HG03457 (cell line): ENCODE results near the gene PDXK.
A peak's percentile ranks its signal among the peaks of the same experiment; 100 is the strongest.

ENCODE experiments used
- ATAC-seq: cut with Tn5 transposase; IDR thresholded peaks from one replicate; pipeline ENCODE4 v1.9.1; 2021; ENCODE audit warnings: moderate number of reproducible peaks; ENCODE audit not compliant: unreplicated experiment

Gene PDXK

DNA sequence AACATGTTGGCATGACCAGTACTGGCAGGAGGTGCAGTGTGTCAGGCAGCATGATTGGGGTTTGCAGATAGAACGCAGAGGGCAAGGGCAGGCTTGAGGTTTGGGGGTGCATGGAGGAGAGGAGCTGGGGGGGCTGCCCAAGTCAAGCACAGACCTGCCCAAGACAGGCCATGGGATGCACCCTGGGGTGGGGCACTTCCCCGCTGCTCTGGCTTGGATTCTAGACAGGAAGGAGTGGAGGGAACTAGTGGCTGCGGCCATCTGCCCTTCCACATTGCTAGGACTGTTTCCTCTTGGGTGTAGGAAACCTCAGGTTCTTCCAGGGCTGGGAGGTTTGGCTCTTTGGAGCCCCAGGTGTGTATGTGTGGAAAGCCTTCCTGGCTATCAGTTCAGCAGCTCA is 3.0 kb downstream of the PDXK start:
- no peak for ATAC-seq

DNA sequence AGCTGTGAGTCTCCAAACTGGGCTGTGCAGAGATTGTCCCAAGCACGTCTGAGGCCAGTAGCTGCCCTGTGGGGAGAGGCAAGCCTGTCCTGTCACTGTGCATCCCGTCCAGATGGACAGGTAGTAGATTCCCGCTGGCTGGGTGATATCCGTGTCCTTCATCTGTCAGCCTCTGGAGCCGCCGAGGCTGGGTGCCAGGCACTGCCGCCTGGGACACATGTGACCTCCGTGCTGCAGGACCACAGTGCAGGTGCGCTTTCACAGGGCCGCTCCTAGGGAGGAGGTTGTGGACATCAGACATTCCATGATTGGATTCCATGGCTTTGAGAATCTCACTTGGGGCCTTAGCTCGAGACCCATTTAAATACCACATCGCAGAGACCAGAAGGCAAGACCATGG is 4.7 kb downstream of the PDXK start:
- no peak for ATAC-seq

DNA sequence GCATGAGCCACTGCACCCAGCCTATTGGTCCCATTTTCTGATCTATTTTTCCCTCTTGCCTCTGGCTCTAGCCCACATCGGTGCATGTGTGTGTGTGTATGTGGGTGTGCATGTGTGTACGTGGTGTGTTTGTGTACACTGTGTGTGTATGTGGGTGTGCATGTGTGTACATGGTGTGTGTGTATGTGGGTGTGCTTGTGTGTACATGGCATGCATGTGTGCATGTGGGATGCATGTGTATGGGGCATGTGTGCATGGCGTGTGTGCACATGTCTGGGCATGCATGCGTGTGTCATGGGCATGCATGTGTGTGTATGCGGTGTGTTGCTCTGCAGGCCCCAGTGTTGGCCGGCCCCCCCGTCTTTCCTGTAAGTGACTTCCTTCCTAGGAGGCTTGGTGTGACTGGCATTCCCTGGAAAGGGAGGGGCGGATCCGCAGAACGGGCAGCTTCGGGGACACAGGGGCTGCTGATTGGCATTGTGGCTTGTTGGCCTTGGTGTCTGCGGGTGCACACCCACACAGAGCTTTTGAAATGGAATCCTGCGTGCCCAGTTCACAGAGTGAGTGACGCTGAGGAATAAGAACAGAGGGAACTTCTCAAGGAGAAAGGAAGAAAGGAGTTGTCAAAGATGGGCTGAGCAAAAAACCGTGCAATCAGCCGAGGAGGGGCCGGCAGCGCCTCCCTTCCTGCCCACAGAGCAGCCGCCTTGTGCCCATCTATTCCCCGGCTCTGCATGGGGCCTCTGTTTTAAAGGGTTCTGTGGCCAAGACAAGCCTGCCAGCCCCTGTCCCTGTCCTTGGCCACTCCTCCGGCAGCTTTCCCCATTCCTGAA is 8.0 kb downstream of the PDXK start:
- ATAC-seq, result no peak

DNA sequence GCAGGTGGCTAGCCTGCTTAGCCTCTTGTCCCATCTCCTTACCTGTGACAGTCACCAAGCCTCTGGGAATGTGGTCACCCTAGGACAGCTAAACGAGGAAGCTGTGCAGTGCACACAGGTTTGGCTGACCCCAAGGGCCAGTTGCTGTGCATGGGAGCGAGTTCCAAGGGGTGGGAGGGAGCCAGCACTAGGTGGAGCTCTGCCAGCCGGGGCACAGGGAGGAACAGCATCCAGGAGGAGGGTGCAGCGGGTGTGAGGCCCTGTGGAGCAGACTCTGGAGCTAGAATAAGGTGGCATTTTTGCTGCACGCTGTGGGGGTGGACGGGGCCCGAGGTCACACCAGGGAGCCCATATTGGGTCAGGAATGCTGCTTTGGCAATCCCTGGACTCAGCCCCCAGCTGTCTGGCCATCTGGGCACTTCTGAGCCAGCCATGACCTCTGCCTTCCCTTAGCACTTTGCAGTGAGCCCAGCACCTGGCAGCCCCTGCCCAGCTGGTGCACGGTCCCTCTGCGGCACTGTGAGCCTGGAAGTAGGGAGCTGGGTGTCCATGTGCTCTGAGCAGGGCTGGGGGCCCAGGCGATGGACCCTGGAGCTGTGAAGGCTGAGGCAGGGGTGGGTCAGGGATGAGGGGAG is 8.7 kb downstream of the PDXK start:
- ATAC-seq, result no peak

DNA sequence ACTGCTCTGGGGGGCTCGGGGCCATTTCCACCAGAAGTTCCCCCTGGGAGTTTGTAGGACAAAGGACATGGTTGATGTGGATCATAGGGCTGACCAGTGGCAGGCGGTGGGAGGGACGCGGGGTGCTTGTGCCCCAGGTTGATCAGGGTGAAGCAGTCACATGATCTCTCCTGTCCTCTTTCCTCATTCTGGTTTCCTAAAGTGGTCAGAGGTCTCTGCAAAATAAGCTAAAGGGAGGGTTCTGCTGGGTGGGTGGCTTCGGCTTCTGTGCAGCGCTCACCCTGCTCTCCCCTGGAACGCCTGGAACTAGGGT is 9.2 kb downstream of the PDXK start:
- ATAC-seq, result no peak

DNA sequence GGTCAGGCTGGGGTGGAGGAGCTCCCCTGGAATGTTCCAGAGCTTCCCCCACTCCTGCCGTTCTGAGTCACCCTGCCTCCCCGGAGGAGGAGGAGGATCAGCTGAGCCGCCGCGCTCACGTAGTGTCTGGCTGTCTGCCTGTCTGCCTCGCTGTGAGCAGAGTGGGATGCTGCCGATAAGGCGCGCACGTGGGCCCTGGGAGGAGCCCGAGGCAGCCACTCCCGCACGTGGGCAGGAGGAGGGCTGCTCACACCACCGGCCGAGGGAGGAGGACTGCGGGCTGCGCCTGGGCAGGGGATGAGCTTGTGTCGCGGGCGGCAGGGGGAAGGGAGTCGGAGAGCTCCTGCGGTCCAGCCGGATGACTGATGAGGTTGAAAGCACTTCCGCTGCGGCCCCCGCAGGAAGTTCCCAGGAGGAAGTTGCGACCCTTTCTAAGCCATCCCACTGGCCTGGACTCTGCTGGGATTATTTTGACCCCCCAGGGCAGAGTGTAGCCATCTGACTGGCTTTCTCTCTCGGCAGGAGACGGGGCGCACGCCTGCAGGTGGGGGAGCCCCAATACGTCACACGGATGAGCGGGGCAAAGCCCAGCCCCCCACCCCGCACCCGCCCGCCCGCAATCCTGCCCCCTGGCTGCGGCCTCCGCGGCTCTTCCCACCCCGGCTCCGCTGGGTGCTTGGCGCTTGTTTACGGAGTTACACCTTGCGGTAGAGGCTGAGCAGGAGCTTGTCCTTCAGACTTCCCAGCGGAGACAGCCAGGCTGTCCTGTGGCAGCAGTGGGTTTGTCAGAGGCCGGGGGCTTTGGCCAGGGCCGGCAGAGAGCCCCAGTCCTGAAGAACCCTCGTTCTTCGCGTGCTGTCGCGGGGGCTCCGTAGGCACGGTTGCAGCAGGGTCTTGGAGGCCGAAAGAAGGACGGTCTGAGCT is 9.8 kb downstream of the PDXK start:
- ATAC-seq, result peak; percentile 63

DNA sequence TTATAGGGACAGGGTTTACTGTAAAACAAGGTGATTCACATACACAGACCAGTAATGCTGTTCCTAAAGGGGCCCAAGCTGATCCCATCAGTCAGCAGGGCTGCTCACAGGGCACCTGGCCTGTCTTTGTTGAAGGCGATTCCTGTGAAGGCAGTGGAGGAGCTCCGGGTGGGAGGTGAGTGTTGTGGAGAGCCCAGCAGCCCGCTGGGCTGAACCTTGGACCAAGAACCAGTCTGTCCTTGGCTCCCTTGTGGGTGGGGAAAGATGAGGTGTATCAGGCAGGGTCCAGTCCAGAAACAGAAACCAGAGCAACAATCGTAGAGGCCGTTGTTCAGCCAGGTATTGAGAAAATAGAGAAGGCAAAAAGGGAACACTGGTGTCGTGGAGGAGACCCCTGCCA is 12.5 kb downstream of the PDXK start:
- ATAC-seq, result no peak

DNA sequence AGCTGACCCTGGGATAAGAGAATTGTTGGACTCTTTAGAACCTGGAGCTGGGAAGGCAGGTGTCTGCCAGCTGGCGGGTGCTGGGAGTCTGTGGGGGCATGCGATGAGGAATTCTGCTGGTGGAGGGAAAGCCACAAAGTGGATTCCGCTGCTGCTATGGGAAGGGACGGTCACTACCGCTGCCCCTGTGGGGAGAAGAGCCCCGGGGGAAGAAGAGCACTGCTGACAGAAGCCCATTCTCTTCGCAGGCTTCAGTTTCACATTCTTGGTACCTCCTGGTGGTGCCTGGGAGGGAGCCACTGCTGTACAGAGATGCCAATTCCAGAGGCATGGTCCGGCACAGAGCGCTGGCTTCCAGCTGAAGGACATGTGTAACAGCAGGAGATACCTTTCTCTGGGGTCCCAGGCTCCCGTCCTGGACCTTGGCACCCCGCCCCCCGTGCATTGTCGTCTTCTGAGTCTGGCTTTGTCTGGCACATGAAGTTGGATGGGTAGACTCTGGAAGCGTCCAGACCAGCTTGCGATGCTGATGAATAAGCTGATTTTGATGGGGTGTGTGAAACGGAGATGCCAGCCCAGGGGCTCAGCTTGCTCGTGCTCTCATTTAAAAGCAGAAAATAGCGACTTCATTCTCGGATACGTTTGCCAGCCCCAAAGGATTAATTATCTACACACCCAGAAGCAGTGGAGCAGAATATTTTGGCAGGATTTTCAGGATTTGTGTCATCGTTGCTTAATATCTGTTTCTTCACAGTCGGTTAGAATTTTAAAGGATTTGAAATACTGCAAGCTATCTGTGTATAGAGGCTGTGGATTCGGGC is 13.2 kb downstream of the PDXK start:
- no peak for ATAC-seq

DNA sequence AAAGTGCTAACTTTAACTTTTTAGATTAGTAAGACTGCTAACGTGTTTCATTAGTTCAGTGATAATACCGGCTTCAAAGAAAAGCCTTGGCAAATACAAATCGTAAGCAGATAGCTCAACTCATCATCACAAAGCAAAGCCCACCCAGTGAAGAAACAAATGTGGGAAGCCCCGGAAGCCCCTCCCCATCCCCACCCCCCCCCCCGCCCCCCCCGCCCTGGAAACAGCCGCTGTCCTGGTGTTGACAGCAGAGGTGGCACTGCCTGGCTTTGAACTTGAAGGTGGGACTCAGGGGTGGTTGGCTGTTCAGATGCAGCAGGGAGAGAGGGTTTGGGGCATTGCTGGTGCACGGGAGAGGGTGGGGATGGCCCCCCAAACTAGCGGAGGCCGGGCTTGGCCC is 14.1 kb downstream of the PDXK start:
- ATAC-seq, result no peak

DNA sequence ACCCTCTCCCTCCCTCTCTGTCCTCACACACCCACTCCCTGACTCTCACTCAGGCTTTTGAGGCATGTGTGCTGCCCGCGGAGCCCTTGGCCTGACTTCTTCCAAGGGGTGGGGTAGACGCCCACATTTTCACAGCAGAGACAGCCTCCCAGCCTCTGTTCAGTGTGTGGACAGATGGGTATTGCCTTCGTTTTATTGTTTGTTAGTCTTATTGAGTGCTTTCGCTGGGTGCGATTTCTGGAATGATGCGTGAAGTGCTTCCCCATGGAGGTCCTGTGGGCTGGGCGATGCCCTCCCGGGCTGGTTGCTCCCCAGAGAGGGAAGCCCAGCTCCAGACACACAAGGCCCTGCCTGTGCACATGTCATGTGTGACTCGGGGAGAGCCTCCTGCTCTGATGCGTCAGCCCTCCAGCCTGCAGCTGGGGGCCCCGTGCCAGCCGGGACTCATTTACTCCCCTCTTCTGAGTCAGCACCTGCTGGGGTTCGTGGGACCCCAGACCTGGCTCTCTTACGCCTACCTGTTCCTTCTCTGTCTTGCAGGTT is 14.7 kb downstream of the PDXK start:
- no peak for ATAC-seq

DNA sequence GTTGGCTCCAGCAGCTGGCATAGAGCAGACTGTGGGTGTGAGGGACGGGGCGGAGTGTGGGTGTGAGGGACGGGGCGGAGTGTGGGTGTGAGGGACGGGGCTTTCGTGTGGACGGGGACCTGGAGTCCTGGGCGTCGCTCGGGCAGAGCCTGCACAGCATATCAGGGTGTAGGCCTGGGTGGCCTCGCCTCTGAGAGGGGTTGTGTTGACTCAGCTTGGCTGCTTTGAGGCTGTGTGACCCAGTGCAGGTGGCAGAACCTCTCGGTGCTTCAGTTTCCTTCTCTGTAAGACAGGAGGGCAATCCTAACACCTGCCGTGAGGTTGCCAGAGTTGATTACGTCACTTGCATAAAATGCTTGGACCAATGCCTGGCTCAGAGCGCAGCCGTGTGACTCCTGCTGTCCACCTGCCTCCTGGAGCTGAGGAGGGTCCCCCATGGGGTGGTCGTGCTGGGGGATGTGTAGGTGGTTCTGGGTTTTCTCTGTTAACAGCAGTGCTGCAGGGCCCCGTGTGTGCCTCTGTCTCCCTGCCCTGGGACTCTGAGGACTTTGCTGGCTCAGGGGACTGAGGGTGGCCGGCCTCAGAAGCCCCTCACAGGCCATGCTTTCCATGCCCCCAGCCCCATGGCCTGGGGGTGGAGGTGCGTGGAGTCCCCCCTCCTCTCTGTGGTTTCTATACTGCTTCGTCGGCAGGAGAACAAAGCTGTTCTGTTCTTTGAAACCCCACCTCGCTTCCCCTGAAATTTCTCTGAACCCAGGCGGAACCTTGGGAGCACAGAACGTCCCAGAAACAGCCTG is 15.4 kb downstream of the PDXK start:
- no peak for ATAC-seq

DNA sequence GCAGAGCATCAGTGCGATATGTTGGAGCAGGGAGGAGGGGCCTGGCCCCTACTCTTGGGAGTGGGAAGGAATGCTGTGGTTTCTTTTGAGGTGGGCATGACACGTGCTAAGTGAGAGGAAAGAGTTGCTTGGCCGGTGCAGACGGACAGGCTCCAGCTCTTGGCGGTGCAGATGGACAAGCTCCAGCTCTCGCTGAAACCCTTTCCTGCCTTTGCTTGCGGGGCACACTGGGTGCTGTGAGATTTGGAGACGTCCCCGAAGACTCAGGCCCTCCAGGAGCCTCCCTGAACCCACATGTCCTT is 15.9 kb downstream of the PDXK start:
- no peak for ATAC-seq

DNA sequence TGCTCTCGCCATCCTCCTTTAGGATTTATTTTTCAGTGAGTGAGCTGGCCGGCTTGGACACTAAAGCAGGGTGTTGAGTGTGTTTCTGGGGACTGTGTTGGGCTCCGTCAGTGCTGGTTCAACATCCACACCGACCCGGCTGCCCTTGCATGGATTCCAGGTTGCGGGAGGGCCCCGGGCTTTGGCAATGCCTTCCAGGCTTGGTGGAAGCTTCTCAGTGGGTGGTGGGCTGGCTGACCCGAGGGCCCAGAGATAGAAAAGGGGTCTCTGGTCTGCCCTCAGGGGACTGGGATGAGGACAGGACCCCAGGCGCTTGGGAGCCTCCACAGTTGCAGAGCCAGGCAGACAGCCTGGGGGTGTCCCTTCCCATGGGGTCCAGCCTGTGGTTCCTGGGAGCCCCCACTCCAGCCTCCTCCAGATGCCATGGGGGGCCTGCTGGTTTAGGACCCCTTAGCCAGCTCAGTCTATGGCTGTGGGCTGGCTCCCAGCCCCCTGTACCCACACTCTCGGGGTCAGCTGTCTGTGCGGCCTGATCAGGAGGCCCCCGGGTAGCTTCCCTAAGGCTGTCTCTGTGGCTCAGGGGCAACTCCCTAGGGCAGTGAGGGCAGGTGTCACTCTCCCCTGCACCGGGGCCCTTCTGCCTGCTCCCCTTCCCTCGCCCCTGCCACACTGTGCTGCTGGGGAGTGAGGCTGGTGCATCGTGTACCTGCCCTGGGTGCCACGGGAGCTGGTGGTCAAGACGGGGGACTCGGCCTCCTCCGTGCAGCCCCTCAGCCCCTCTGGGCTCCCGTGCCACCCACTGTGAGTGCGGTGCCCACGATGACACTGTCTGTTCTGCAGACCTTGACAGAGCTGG is 16.5 kb downstream of the PDXK start:
- ATAC-seq, result no peak

DNA sequence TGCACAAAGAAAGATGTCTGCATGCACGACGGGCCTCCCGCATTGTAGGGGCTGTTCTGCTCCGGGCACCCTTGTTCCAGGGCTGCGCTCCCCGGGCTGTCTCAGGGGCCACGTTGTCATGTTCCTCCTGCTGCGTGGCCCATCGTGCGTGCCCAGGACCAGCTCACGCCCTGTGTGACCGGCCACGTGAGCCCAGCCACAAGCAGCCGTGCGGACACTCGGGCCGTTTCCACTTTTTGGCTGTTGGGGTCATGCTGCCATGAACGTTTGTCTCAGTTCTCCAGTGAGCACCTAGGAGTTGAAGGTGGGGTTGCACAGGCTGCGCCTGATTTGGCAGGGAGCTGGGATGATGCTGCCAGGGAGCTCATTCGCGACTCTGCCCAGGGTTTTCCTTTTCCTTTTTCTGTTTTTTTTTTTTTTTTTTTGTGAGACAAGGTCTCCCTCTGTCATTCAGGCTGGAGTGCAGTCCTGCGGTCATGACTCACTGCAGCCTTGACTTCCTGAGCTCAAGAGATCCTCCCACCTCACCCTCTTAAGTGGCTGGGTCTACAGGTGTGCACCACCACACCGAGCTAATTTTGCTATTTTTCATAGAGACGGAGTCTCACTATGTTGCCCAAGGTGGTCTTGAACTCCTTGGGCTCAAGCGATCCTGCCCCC is 17.4 kb downstream of the PDXK start:
- no peak for ATAC-seq

DNA sequence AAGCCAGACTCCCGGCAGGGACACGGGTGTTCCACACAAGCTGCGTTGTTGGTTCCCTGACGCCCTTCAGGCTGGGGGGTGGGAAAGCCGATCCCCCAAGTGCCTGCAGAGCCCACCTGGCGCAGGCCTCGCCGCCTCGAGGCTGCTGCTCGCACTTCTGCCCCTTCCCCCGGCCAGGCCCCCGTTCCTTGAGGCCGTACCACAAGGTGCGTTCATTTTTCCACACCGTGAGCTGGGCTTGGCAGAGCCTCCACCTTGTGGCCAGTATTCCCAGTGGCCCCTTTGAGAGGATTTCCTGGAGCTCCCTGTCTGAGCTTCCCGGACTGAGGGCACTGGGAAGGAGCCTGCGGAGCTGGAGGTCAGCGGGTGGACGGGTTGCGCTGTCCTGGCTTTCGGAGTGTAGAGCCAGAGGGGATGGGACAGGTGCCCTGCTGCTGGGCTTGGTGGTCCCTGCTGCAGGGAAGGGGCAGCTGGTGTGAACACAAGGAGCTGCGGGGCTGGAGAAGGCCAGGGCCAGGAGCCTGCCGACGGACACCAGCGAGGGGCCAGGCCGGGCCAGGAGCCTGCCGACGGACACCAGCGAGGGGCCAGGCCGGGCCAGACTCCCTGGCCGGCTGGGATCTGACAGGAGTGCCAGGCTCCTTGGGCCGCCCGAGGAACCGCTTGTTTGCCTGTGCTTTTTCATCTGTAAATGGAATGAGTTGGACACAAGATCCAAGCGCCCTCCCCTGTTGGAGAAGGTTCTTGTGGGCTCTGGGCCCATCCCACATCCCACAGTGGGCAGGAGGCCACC is 18.4 kb downstream of the PDXK start:
- ATAC-seq, result no peak

DNA sequence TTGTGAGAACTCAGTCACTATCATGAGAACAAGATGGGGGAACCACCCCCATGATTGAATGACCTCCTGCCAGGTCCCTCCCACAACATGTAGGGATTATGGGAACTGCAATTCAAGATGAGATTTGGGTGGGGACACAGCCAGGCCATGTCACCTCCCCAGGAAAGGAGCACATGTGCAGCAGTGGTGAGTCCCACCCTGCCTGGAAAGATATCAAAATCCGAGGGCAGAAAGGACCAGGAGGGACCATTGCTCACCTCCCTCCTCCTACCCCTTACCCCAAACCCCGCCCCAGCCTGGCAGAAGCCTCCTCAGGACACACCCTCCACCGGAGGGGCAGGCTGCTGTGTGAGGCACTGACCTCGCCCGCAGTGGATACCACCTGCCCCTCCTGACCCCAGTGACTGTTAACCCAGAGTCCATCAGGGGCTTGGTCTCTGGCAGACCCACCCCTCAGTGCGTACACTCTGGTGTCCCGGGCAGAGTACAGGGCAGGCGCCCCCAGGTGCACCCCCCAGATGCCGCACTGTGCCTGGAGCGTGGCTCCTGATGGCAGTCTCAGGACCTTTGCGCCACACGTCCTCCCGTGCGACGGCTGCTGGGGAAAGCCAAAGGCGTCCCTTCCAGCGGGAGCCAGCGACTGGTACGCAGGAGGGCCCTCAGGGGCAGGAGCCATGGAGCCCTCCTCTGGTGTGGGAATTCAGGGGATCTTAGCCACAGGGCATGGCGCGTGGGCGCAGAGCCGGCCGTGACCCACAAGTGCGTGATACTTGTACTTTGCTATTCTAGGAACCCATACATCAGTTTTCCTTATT is 20.9 kb downstream of the PDXK start:
- no peak for ATAC-seq
